K562 (cell line): Measurements from ENCODE around the gene SPRR2E. TPM values are rescaled to one million over a fixed set of nuclear protein-coding genes. Genes with fewer than 3 reads are reported as not detected.
A peak's percentile ranks its signal among the peaks of the same experiment; 100 is the strongest.

Experiments used
- BRD4 ChIP-seq: fragments of 200-600 bp; sonication (generic); IDR thresholded peaks from 2 replicates; pipeline ENCODE4 v1.6.1; 2017; ENCODE audit warnings: inconsistent platforms
- EHMT2 ChIP-seq: fragments of 450-650 bp; IDR thresholded peaks from 2 replicates; pipeline ENCODE4 v1.6.1; 2018; ENCODE audit warnings: antibody characterized with exemption
- ILF3 ChIP-seq: fragments of 450-650 bp; IDR thresholded peaks from 2 replicates; pipeline ENCODE4 v1.6.1; 2018; ENCODE audit warnings: antibody characterized with exemption, mild to moderate bottlenecking, moderate library complexity, borderline replicate concordance
- KDM1A ChIP-seq, 2 experiments: fragments of 450-650 bp; IDR thresholded peaks; 2 replicates each; pipeline ENCODE4 v1.6.1; 2016; ENCODE audit warnings: mild to moderate bottlenecking in 2 of 2
- MEF2A ChIP-seq: IDR thresholded peaks from 2 replicates; pipeline ENCODE4 v1.6.1; 2011; ENCODE audit warnings: low read depth, mild to moderate bottlenecking, low read length, moderate library complexity; ENCODE audit not compliant: control insufficient read depth
- MTA3 ChIP-seq: fragments of 450-650 bp; formaldehyde crosslinking; IDR thresholded peaks from 2 replicates; pipeline ENCODE4 v1.6.1; 2017; ENCODE audit warnings: mild to moderate bottlenecking, borderline replicate concordance
- NCOA2 ChIP-seq, 2 experiments: fragments of 450-650 bp; IDR thresholded peaks; 2 replicates each; pipeline ENCODE4 v1.6.1; 2018; ENCODE audit warnings: mild to moderate bottlenecking in 2 of 2, moderate library complexity in 1 of 2; ENCODE audit not compliant: partially characterized antibody in 2 of 2
- NELFE ChIP-seq: IDR thresholded peaks from 2 replicates; pipeline ENCODE4 v1.6.1; 2011; ENCODE audit warnings: mild to moderate bottlenecking; ENCODE audit not compliant: insufficient read depth, insufficient read length
- NR2C2 ChIP-seq, 2 experiments: fragments of 200-800 bp in 1 of 2; sonication (Bioruptor generic) in 1 of 2; sonication (generic) in 1 of 2; formaldehyde crosslinking in 1 of 2; IDR thresholded peaks; 2 replicates each; pipeline versions ENCODE4 v1.6.1 to v1.8.0; 2016 to 2022; ENCODE audit warnings: mild to moderate bottlenecking in 1 of 2, missing compliant biosample characterization in 1 of 2, missing genetic modification characterization in 1 of 2, missing genetic modification reagents in 1 of 2
- PBX2 ChIP-seq, 2 experiments: IDR thresholded peaks in 1 of 2; conservative IDR thresholded peaks in 1 of 2; 2 replicates each; pipeline ENCODE4 v1.6.1; 2016; ENCODE audit warnings: low read depth in 2 of 2, mild to moderate bottlenecking in 1 of 2, missing compliant biosample characterization in 1 of 2, missing genetic modification characterization in 1 of 2, moderate library complexity in 1 of 2
- RB1 ChIP-seq: fragments of 450-650 bp; IDR thresholded peaks from 2 replicates; pipeline ENCODE4 v1.6.1; 2017; ENCODE audit warnings: low read depth, mild to moderate bottlenecking
- RBM14 ChIP-seq: fragments of 200-400 bp; formaldehyde crosslinking; IDR thresholded peaks from 2 replicates; pipeline ENCODE4 v1.6.1; 2018; ENCODE audit warnings: low read depth, mild to moderate bottlenecking, low read length, moderate library complexity, borderline replicate concordance; ENCODE audit not compliant: insufficient read depth
- SMAD1 ChIP-seq: fragments of 150-350 bp; IDR thresholded peaks from 2 replicates; pipeline ENCODE4 v1.6.1; 2014; ENCODE audit warnings: low read length, low read depth; ENCODE audit not compliant: partially characterized antibody
- SREBF2 ChIP-seq: sonication (generic); formaldehyde crosslinking; IDR thresholded peaks from 2 replicates; pipeline ENCODE4 v1.4.0; 2020; ENCODE audit warnings: mild to moderate bottlenecking, missing genetic modification reagents
- SRSF7 ChIP-seq: fragments of 200-400 bp; formaldehyde crosslinking; optimal IDR thresholded peaks from 2 replicates; pipeline ENCODE3; 2017; ENCODE audit warnings: mild to moderate bottlenecking, low read depth, low read length
- TFAP4 ChIP-seq: sonication (generic); formaldehyde crosslinking; IDR thresholded peaks from 2 replicates; pipeline ENCODE4 v1.8.0; 2022; ENCODE audit warnings: missing genetic modification reagents, mild to moderate bottlenecking, moderate library complexity, borderline replicate concordance
- USF2 ChIP-seq: sonication (generic); formaldehyde crosslinking; IDR thresholded peaks from 2 replicates; pipeline ENCODE4 v1.5.0; 2020; ENCODE audit warnings: missing genetic modification reagents
- ZBTB26 ChIP-seq: fragments of 450-650 bp; formaldehyde crosslinking; IDR thresholded peaks from 2 replicates; pipeline ENCODE4 v1.4.0; 2022; ENCODE audit warnings: missing genetic modification characterization
- ZFPM2 ChIP-seq: fragments of 250-450 bp; sonication (Bioruptor Pico); IDR thresholded peaks from 2 replicates; pipeline ENCODE4 v1.5.1; 2022; ENCODE audit warnings: mild to moderate bottlenecking
- ZFX ChIP-seq: sonication (generic); formaldehyde crosslinking; IDR thresholded peaks from 2 replicates; pipeline ENCODE4 v1.8.0; 2022; ENCODE audit warnings: mild to moderate bottlenecking, missing genetic modification reagents, moderate library complexity
- ZNF197 ChIP-seq: fragments of 200-800 bp; sonication (Bioruptor generic); IDR thresholded peaks from 2 replicates; pipeline ENCODE4 v1.6.1; 2016; ENCODE audit warnings: low read depth, missing genetic modification characterization, missing compliant biosample characterization
- polyA plus RNA-seq, 8 experiments: library from polyadenylated mRNA; depleted of rRNA in 4 of 8; stranded (reverse) in 5 of 8; unstranded in 3 of 8; fragments of >200 nt; fragmentation: Nextera tagmentation in 2 of 8; fragmentation: Illumina TruSeq in 1 of 8; extraction: Ambion mirVana in 2 of 8; extraction: Trizol in 1 of 8; gene quantifications; 2 replicates each; pipeline versions ENCODE4 v1.2.1 to v1.2.3, GENCODE V29; 2011 to 2014; ENCODE audit warnings: inconsistent platforms in 1 of 8, missing spikeins in 1 of 8
- total RNA-seq, 7 experiments: library from RNA; depleted of rRNA in 6 of 7; stranded (reverse); fragments of >200 nt in 6 of 7; fragmentation: Illumina TruSeq in 2 of 7; extraction: Trizol in 2 of 7; gene quantifications; 2 replicates each; pipeline versions ENCODE4 v1.2.1 to v1.2.3, GENCODE V29; 2011 to 2021; ENCODE audit warnings: low replicate concordance in 1 of 7

SPRR2E gene
- total and polyA plus RNA-seq, 9 of the 15 experiments (the other 6 are each of a cell fraction or from before 2014, with no cell fraction given) = not detected

- TF ChIP-seq RBM14 (no peak), KDM1A (IDR thresholded peaks at IDR 0.05) (peak; percentile 78 to 86), ILF3 (peak; percentile 65; the same call in 1 of the 2 replicates), ZFX (CRISPR knock-in tag) (no peak), ZFPM2 (CRISPR knock-in tag) (no peak), MTA3 (peak; percentile 75), EHMT2 (peak; percentile 62), NCOA2 (IDR thresholded peaks at IDR 0.05; ENCODE audit: partially characterized antibody in 2 of 2) (no peak), PBX2 (CRISPR knock-in tag; IDR thresholded peaks at IDR 0.05; ENCODE audit: low read depth) (no peak), PBX2 (tag; conservative IDR thresholded peaks at IDR 0.05; ENCODE audit: low read depth) (no peak), SREBF2 (no peak), USF2 (CRISPR knock-in tag) (no peak), ZBTB26 (no peak), ZNF197 (CRISPR knock-in tag) (no peak), NR2C2 (CRISPR knock-in tag; IDR thresholded peaks at IDR 0.05) (no peak), NR2C2 (tag; IDR thresholded peaks at IDR 0.05) (0 out of 2 replicates have a peak, but pooled peaks have one; percentile 24), RB1 (no peak), MEF2A (peak; percentile 6; the same call in 1 of the 2 replicates), NELFE (no peak), BRD4 (no peak), SRSF7 (no peak), TFAP4 (CRISPR knock-in tag) (no peak), SMAD1 (peak; percentile 84)
These were observed 35.2 kb downstream of the SPRR2E start (continued) for GRCh38 chr1:153058826-153059784.
